Neuronal stem cell (in vitro differentiated cells): ENCODE measurements around the gene CARD10.

Experiments
- DNase-seq: peaks from one replicate; pipeline ENCODE4 v3.0.0-alpha.2; 2013; ENCODE audit warnings: low spot score
- H2AFZ ChIP-seq: one replicate; pipeline ENCODE4 v1.6.1; 2013; ENCODE audit warnings: mild to moderate bottlenecking, low read length, inconsistent platforms
- H2AK5ac ChIP-seq: 2 replicates; pipeline ENCODE4 v1.6.1; 2013; ENCODE audit warnings: low read depth, mild to moderate bottlenecking, inconsistent platforms, low read length, moderate library complexity, mixed read lengths
- H2BK120ac ChIP-seq: 2 replicates; pipeline ENCODE4 v1.6.1; 2013; ENCODE audit warnings: low read depth, mild to moderate bottlenecking, inconsistent platforms, low read length, moderate library complexity, mixed read lengths
- H2BK12ac ChIP-seq: one replicate; pipeline ENCODE4 v1.6.1; 2013; ENCODE audit warnings: low read length, inconsistent platforms
- H2BK15ac ChIP-seq: 2 replicates; pipeline ENCODE4 v1.6.1; 2013; ENCODE audit warnings: mild to moderate bottlenecking, low read length, inconsistent platforms, mixed read lengths
- H2BK5ac ChIP-seq: one replicate; pipeline ENCODE4 v1.6.1; 2013; ENCODE audit warnings: inconsistent platforms, mild to moderate bottlenecking, low read length, moderate library complexity
- H3K14ac ChIP-seq: one replicate; pipeline ENCODE4 v1.6.1; 2013; ENCODE audit warnings: low read length, inconsistent platforms
- H3K18ac ChIP-seq: 2 replicates; pipeline ENCODE4 v1.6.1; 2013; ENCODE audit warnings: low read length, inconsistent platforms
- H3K23ac ChIP-seq: 2 replicates; pipeline ENCODE4 v1.6.1; 2013; ENCODE audit warnings: low read depth, mild to moderate bottlenecking, mixed read lengths, low read length, inconsistent platforms; ENCODE audit not compliant: poor library complexity
- H3K27ac ChIP-seq: replicated peaks from 3 replicates; pipeline ENCODE4 v1.5.1; 2013; ENCODE audit warnings: low read length, inconsistent platforms
- H3K27me3 ChIP-seq, 3 experiments: 2 replicates each; pipeline ENCODE4 v1.6.1; 2013; ENCODE audit warnings: low read length in 3 of 3, mild to moderate bottlenecking in 2 of 3, inconsistent platforms in 1 of 3, low read depth in 1 of 3, mixed read lengths in 1 of 3, moderate library complexity in 1 of 3; ENCODE audit not compliant: control insufficient read depth in 3 of 3, insufficient read depth in 3 of 3
- H3K36me3 ChIP-seq, 2 donors: replicated peaks in 1 of 2; 2 replicates each; pipeline ENCODE4 v1.6.1; 2013; ENCODE audit warnings: low read length in 2 of 2; ENCODE audit not compliant: control insufficient read depth in 2 of 2, insufficient read depth in 2 of 2
- H3K4ac ChIP-seq: 2 replicates; pipeline ENCODE4 v1.6.1; 2013; ENCODE audit warnings: inconsistent platforms, mild to moderate bottlenecking, low read length, moderate library complexity
- H3K4me1 ChIP-seq, 2 donors: 1 replicate in 1 of 2; 2 replicates in 1 of 2; pipeline ENCODE4 v1.6.1; 2013; ENCODE audit warnings: low read length in 2 of 2, low read depth in 1 of 2; ENCODE audit not compliant: control insufficient read depth in 2 of 2, insufficient read depth in 1 of 2
- H3K4me2 ChIP-seq: one replicate; pipeline ENCODE4 v1.6.1; 2013; ENCODE audit warnings: mild to moderate bottlenecking, low read length, inconsistent platforms; ENCODE audit not compliant: insufficient read depth, poor library complexity, severe bottlenecking
- H3K4me3 ChIP-seq, 2 donors: 2 replicates each; pipeline ENCODE4 v1.5.1; 2013; ENCODE audit warnings: low read length in 2 of 2, mild to moderate bottlenecking in 2 of 2, inconsistent platforms in 1 of 2, moderate library complexity in 1 of 2
- H3K79me1 ChIP-seq: one replicate; pipeline ENCODE4 v1.6.1; 2013; ENCODE audit warnings: low read depth, mild to moderate bottlenecking, inconsistent platforms, low read length, moderate library complexity
- H3K9ac ChIP-seq: one replicate; pipeline ENCODE4 v1.6.1; 2013; ENCODE audit warnings: mild to moderate bottlenecking, low read depth, low read length, inconsistent platforms; ENCODE audit not compliant: poor library complexity
- H3K9me3 ChIP-seq, 2 donors: replicated peaks in 1 of 2; 2 replicates each; pipeline versions ENCODE3 to v1.6.1; 2013; ENCODE audit warnings: low read length in 2 of 2, mild to moderate bottlenecking in 2 of 2, inconsistent platforms in 1 of 2, low read depth in 1 of 2, mixed read lengths in 1 of 2, moderate library complexity in 1 of 2; ENCODE audit not compliant: control insufficient read depth in 2 of 2, insufficient read depth in 1 of 2
- H4K8ac ChIP-seq: one replicate; pipeline ENCODE4 v1.6.1; 2013; ENCODE audit warnings: low read depth, mild to moderate bottlenecking, inconsistent platforms, low read length, moderate library complexity
- H4K91ac ChIP-seq: one replicate; pipeline ENCODE4 v1.6.1; 2013; ENCODE audit warnings: low read length, low read depth, mild to moderate bottlenecking, inconsistent platforms; ENCODE audit not compliant: poor library complexity
- WGBS, 2 donors: extraction: QIAGEN DNeasy Blood & Tissue Kit; methylation state at CpG; one replicate each; pipeline ENCODE4 v1.1.7; 2013; ENCODE audit warnings: missing lambda C conversion rate in 2 of 2, mixed read lengths in 1 of 2; ENCODE audit not compliant: insufficient read length in 2 of 2, insufficient replicate concordance in 1 of 2; ENCODE audit errors: extremely low coverage in 2 of 2; 5-methylcytosine and 5-hydroxymethylcytosine counted together

Gene CARD10

DNA sequence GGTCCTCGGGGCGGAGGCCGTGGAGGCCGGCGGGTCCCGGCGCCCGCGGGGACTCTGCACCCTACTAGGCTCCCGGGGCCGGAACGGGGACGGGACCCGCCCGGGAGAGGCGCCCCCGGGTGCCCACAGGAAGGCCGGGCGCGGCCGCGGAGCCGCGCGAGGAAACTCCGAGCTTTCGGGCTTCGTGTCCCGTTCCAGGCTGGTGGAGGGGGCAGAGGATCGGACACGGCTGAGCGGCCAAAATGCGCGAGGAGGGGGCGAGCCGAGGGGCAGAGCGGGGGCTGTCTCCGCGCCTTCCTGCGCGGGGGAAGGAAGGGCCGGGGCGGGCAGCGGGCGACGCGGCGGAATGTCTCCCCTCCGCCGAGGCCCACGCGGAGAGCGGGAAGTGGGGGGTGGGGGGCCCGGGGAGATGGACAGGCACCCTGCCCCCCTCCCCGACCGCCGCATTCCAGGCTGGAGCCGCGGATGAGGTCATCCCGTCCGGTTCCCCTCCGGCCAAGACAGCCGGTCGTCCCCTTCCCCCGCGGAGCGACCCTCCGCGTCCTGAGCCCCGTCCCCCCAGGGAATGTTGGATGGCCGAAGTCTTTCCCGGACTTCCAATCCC is 41.5 kb upstream of the CARD10 start:
- no peak overlapping the region for H3K4ac ChIP-seq
- H2AFZ ChIP-seq, result peak overlapping the region; percentile 93
- peaks cover 0 to 22% of the 10 kb centered on the region in 2 donors for H3K36me3 ChIP-seq
- peak overlapping the region; percentile 97 for H3K18ac ChIP-seq
- H3K27ac ChIP-seq, result no peak overlapping the region
- H3K9me3 ChIP-seq, result no peaks in the 10 kb centered on the region
- H3K9ac ChIP-seq, result peak overlapping the region; percentile 94
- peak overlapping the region; percentile 96 for H3K4me2 ChIP-seq
- H2BK5ac ChIP-seq, result peak overlapping the region; percentile 18
- H2BK12ac ChIP-seq, result peak overlapping the region; percentile 7
- no peak for DNase-seq
- peak overlapping the region; percentile 58 for H3K23ac ChIP-seq
- H2AK5ac ChIP-seq, result peak overlapping the region; percentile 96
- H3K4me1 ChIP-seq, result peaks cover 27 to 36% of the 10 kb centered on the region in 2 donors
- peak overlapping the region; percentile 53 for H2BK120ac ChIP-seq
- H3K79me1 ChIP-seq, result peaks cover 5% of the 10 kb centered on the region
- H2BK15ac ChIP-seq, result peak overlapping the region; percentile 97
- H3K14ac ChIP-seq, result peak overlapping the region; percentile 75
- peak overlapping the region; percentile 85 to 86 for H3K4me3 ChIP-seq
- no peak overlapping the region for H4K8ac ChIP-seq
- peaks cover 0 to 14% (median 0%) of the 10 kb centered on the region in 3 experiments for H3K27me3 ChIP-seq
- no CpG with 5 or more reads among the region's 72 CpGs for WGBS, 2 donors
- H4K91ac ChIP-seq, result no peak overlapping the region

DNA sequence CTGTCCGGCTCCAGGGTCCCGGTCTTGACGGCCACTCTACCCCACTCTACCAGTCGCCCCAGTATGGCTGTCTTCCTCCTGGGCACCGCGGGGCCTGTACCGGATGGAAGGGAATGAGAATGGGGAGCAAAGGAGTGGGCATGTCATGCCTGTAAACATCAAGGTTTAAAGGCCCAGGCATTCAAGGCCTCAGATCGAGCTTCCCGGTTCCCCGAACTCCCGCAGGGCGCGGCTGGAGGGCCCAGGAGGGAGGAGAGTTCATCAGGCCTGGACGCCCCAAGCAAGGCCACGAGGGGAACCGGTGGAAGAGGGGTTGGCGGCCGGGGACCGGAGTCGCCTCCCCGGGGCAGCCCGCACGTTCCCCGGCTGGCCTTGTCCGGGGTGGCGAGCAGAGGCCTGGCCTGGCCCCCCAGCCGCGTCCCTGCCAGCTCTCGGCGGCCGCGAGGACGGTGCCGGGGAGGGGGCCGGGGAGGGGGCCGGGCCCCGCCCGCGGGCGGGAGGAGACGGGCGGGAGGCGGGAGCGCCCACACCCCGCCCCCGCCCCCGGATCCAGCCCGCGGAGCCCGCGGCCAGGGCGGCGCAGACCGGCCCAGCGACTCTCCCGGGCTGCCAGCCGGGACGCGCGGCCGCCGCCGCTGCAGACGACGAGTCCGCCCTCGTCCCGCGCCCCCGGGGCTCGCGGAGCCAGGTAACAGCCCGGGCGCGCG is 40.8 kb upstream of the CARD10 start, which contains the start of gene CDC42EP1:
TSS of gene CDC42EP1 (plus strand) at position 580 of the 707 bp plus-strand sequence. CDS start 5,870 bp downstream, outside the sequence.
- peaks cover 5% of the 10 kb centered on the region for H3K79me1 ChIP-seq
- peak within 1 kb of the TSS; percentile 97 for H2BK15ac ChIP-seq
- H3K18ac ChIP-seq, result peak within 1 kb of the TSS; percentile 97
- peaks cover 0 to 16% of the 10 kb centered on the region in 2 donors for H3K36me3 ChIP-seq
- H4K8ac ChIP-seq, result no peak within 1 kb of the TSS
- no peak within 1 kb of the TSS for H3K27ac ChIP-seq
- H3K14ac ChIP-seq, result peak within 1 kb of the TSS; percentile 75
- no CpG with 5 or more reads among the region's 76 CpGs for WGBS, 2 donors
- peak within 1 kb of the TSS; percentile 94 for H3K9ac ChIP-seq
- H3K4ac ChIP-seq, result peak within 1 kb of the TSS; percentile 86
- peak within 1 kb of the TSS; percentile 43 for H2BK12ac ChIP-seq
- H3K9me3 ChIP-seq, result no peaks in the 10 kb centered on the region
- peaks cover 29 to 36% of the 10 kb centered on the region in 2 donors for H3K4me1 ChIP-seq
- peak within 1 kb of the TSS; percentile 58 for H2BK5ac ChIP-seq
- peak within 1 kb of the TSS; percentile 93 for H2AFZ ChIP-seq
- H3K27me3 ChIP-seq, result peaks cover 0 to 14% (median 0%) of the 10 kb centered on the region in 3 experiments
- DNase-seq, result no peak
- H2BK120ac ChIP-seq, result peak within 1 kb of the TSS; percentile 56
- no peak within 1 kb of the TSS for H4K91ac ChIP-seq
- peak within 1 kb of the TSS; percentile 85 to 86 for H3K4me3 ChIP-seq
- H3K23ac ChIP-seq, result peak within 1 kb of the TSS; percentile 83
- peak within 1 kb of the TSS; percentile 96 for H2AK5ac ChIP-seq
- H3K4me2 ChIP-seq, result peak within 1 kb of the TSS; percentile 96

DNA sequence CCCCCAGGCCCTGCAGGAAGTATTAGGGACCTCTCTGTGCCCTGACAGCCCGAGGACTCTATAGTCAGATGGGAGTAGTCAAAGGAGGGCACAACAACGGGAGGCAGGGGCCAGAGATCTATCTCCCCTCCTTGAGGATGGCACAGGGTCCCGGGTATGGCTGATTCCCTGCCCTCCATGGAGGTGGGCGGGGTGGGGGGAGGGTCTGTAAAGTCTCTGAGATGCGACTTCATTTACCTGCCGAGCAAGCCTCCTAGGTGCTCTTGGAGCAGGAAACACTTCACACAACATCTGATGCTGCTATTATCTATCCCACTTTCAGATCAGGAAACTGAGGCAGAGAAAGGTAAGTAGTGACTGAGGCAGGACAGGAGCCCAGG is 40.3 kb upstream of the CARD10 start:
- Histone ChIP-seq H3K27me3 (peaks cover 0 to 14% (median 0%) of the 10 kb centered on the region in 3 experiments), H3K27ac (no peak overlapping the region), H3K4me3 (peak overlapping the region in 1 of 2 donors; percentile 86), H2AFZ (peak overlapping the region; percentile 93), H3K23ac (peak overlapping the region; percentile 8), H3K4me1 (peaks cover 29 to 36% of the 10 kb centered on the region in 2 donors), H3K79me1 (peaks cover 5% of the 10 kb centered on the region), H2AK5ac (peak overlapping the region; percentile 36), H2BK120ac (peak overlapping the region; percentile 56), H3K14ac (no peak overlapping the region), H4K91ac (no peak overlapping the region), H2BK15ac (peak overlapping the region; percentile 79), H3K18ac (peak overlapping the region; percentile 95), H3K9me3 (no peaks in the 10 kb centered on the region), H2BK12ac (no peak overlapping the region), H4K8ac (no peak overlapping the region), H3K9ac (no peak overlapping the region), H3K4ac (peak overlapping the region; percentile 80), H2BK5ac (peak overlapping the region; percentile 58), H3K4me2 (no peak overlapping the region), H3K36me3 (peaks cover 0 to 14% of the 10 kb centered on the region in 2 donors)
- DNase-seq, result no peak
- no CpG with 5 or more reads among the region's 6 CpGs for WGBS, 2 donors

DNA sequence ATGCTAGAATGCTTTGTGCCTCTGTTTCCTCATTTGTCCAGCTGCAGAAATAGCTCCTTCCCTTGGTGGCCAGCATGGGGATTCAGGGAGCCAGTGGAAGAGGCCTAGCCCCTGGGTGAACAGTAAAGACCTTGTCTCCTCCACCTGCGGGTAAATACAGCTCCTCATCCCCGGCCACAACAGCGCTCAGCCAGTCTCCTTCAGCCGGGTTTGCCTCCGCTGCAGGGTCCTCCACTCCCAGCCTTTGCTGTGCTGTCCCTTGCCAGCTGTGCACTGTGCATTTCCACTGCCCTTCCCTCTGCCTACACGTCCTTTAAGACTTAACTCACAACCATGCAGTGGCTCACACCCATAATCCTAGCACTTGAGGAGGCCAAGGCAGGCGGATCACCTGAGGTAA is 39.6 kb upstream of the CARD10 start:
- H4K91ac ChIP-seq, result peak overlapping the region; percentile 34
- H3K4me2 ChIP-seq, result no peak overlapping the region
- H3K4me1 ChIP-seq, result peaks cover 29 to 33% of the 10 kb centered on the region in 2 donors
- peak overlapping the region; percentile 85 for H2AK5ac ChIP-seq
- no peak overlapping the region for H3K4ac ChIP-seq
- H3K14ac ChIP-seq, result no peak overlapping the region
- H2BK15ac ChIP-seq, result peak overlapping the region; percentile 68
- H2BK120ac ChIP-seq, result peak overlapping the region; percentile 40
- no peak overlapping the region for H2AFZ ChIP-seq
- peak overlapping the region; percentile 27 for H2BK5ac ChIP-seq
- H3K9ac ChIP-seq, result peak overlapping the region; percentile 30
- H2BK12ac ChIP-seq, result peak overlapping the region; percentile 66
- H4K8ac ChIP-seq, result no peak overlapping the region
- H3K4me3 ChIP-seq, result no peak overlapping the region
- H3K27ac ChIP-seq, result peak overlapping the region; percentile 41
- WGBS, 2 donors, result no CpG with 5 or more reads among the region's 7 CpGs
- no peak overlapping the region for H3K23ac ChIP-seq
- DNase-seq, result no peak
- peaks cover 5% of the 10 kb centered on the region for H3K79me1 ChIP-seq
- peaks cover 0 to 14% (median 0%) of the 10 kb centered on the region in 3 experiments for H3K27me3 ChIP-seq
- peaks cover 0 to 8% of the 10 kb centered on the region in 2 donors for H3K36me3 ChIP-seq
- no peaks in the 10 kb centered on the region for H3K9me3 ChIP-seq
- H3K18ac ChIP-seq, result peak overlapping the region; percentile 68
